PC-9 (cell line): ENCODE measurements around the gene CCDC138.

Experiments used
- CTCF ChIP-seq: fragments of 200-600 bp; sonication (generic); conservative IDR thresholded peaks from 2 replicates; pipeline ENCODE4 v1.6.1; 2017; ENCODE audit warnings: mixed run types, antibody characterized with exemption, mild to moderate bottlenecking, moderate library complexity
- EZH2 ChIP-seq: fragments of 200-600 bp; sonication (generic); IDR thresholded peaks from 2 replicates; pipeline ENCODE4 v1.8.0; 2017; ENCODE audit warnings: antibody characterized with exemption, low read depth

DNA sequence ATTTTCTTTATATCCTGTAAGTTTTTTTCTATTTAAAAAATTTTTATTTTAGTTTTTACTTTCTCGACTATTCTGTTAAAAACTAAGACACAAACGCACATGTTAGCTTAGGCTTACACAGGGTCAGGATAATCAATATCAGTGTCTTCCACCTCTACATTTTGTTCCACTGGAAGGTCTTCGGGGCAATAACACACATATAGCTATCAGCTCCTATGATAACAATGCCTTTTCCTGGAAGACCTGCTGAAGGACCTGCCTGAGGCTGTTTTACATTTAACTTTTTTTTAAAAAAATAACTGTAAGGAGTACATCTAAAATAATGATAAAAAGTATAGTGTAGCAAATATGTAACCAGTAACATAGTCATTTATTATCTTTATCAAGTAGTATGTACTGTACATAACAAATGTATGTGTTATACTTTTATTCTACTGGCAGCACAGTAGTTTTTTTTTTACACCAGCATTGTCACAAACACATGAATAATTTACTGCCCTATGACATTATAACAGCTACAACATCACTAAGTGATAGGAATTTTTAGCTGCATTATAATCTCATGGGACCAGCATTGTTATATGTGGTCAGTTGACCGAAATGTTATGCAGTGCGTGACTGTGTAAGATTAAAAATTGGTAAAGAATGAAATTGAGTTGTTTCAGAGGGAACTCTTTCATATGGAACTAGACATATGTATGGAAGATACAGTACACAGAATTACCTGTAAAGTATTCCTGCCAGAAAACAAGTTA is 37.9 kb downstream of the CCDC138 start:
- no peak for TF ChIP-seq CTCF
- TF ChIP-seq EZH2, result no peak
